HL-60 (cell line): ENCODE results near the gene IL20.

Experiments used
- GABPA ChIP-seq: IDR thresholded peaks from 2 replicates; pipeline ENCODE4 v1.6.1; 2012; ENCODE audit warnings: low read depth
- POLR2AphosphoS5 ChIP-seq: IDR thresholded peaks from 2 replicates; pipeline ENCODE4 v1.6.1; 2012; ENCODE audit warnings: low read depth
- TF ChIP-seq, protein P1 (sequence below): IDR thresholded peaks from one replicate; pipeline ENCODE4 v1.5.1; 2011; ENCODE audit warnings: low read length, control low read depth, inconsistent platforms; ENCODE audit not compliant: insufficient read depth
- TF ChIP-seq, protein P2 (sequence below): IDR thresholded peaks from 2 replicates; pipeline ENCODE4 v1.6.1; 2012; ENCODE audit warnings: low read depth; ENCODE audit not compliant: insufficient replicate concordance

DNA sequence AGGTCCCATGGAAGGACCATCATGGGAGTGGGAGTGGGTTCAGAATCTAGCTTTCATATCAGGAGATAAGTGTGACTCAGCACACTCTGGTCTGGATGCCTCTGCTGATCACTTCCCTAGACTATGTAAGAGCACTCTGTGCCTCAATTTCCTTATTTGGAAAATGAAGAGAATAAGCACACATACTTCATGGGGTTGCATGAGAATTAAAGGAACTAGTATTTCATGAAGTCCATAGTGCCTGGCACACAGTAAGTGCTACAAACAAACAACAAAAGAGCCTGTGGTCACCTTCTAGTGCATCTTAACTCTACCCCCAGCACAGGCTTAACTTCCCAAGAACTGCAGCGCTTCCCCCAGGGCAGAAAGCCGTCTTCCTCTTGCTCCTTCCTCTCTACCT, 9.6 kb upstream of the IL20 start:
- TF ChIP-seq, protein P1, sequence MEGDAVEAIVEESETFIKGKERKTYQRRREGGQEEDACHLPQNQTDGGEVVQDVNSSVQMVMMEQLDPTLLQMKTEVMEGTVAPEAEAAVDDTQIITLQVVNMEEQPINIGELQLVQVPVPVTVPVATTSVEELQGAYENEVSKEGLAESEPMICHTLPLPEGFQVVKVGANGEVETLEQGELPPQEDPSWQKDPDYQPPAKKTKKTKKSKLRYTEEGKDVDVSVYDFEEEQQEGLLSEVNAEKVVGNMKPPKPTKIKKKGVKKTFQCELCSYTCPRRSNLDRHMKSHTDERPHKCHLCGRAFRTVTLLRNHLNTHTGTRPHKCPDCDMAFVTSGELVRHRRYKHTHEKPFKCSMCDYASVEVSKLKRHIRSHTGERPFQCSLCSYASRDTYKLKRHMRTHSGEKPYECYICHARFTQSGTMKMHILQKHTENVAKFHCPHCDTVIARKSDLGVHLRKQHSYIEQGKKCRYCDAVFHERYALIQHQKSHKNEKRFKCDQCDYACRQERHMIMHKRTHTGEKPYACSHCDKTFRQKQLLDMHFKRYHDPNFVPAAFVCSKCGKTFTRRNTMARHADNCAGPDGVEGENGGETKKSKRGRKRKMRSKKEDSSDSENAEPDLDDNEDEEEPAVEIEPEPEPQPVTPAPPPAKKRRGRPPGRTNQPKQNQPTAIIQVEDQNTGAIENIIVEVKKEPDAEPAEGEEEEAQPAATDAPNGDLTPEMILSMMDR, result no peak
- no peak for TF ChIP-seq POLR2AphosphoS5
- TF ChIP-seq, protein P2, sequence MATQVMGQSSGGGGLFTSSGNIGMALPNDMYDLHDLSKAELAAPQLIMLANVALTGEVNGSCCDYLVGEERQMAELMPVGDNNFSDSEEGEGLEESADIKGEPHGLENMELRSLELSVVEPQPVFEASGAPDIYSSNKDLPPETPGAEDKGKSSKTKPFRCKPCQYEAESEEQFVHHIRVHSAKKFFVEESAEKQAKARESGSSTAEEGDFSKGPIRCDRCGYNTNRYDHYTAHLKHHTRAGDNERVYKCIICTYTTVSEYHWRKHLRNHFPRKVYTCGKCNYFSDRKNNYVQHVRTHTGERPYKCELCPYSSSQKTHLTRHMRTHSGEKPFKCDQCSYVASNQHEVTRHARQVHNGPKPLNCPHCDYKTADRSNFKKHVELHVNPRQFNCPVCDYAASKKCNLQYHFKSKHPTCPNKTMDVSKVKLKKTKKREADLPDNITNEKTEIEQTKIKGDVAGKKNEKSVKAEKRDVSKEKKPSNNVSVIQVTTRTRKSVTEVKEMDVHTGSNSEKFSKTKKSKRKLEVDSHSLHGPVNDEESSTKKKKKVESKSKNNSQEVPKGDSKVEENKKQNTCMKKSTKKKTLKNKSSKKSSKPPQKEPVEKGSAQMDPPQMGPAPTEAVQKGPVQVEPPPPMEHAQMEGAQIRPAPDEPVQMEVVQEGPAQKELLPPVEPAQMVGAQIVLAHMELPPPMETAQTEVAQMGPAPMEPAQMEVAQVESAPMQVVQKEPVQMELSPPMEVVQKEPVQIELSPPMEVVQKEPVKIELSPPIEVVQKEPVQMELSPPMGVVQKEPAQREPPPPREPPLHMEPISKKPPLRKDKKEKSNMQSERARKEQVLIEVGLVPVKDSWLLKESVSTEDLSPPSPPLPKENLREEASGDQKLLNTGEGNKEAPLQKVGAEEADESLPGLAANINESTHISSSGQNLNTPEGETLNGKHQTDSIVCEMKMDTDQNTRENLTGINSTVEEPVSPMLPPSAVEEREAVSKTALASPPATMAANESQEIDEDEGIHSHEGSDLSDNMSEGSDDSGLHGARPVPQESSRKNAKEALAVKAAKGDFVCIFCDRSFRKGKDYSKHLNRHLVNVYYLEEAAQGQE, result no peak
- no peak for TF ChIP-seq GABPA
